HepG2 (cell line): ENCODE results near the gene SEC14L1. TPM values are rescaled to one million over a fixed set of nuclear protein-coding genes. Genes with fewer than 3 reads are reported as not detected.
A peak's percentile ranks its signal among the peaks of the same experiment; 100 is the strongest.

Experiments
- ATAC-seq: fragments of 200-7000 bp; cut with Tn5 transposase; 3 replicates; pipeline ENCODE4 v1.9.1; 2020; ENCODE audit warnings: mild to moderate bottlenecking, moderate library complexity
- BruUV-seq: library from RNA; stranded (reverse); fragments of 400-500 nt; replicated peaks from 2 replicates; lab custom pipeline; 2021; lab: Mats Ljungman, UMichigan
- CTCF ChIA-PET: fragments of 300-600 bp; formaldehyde crosslinking; extraction: SDS; loops from one replicate; lab custom pipeline; 2021; ENCODE audit warnings: low total read pairs, inconsistent platforms, low intra/inter-chr PET ratio; lab: Yijun Ruan, JAX
- POLR2A ChIA-PET: fragments of 350-600 bp; sonication (Branson Sonifier 250); formaldehyde crosslinking; loops from one replicate; lab custom pipeline; 2020; ENCODE audit warnings: antibody characterized with exemption, inconsistent platforms; lab: Yijun Ruan, JAX
- DNase-seq: peaks from one replicate; pipeline ENCODE4 v3.0.0-alpha.2; 2015; ENCODE audit warnings: low spot score
- FAIRE-seq: peaks from 3 replicates; lab custom pipeline; 2011; peaks lifted over from hg19 to GRCh38; lab: Jason Lieb, UNC
- H2AFZ ChIP-seq: one replicate; pipeline ENCODE4 v1.6.1; 2011; ENCODE audit warnings: low read length, inconsistent platforms
- H3K27ac ChIP-seq: fragments of 300-600 bp; 3 replicates; pipeline ENCODE4 v1.8.0; 2011; ENCODE audit warnings: mixed run types, mild to moderate bottlenecking, mixed read lengths, low read length, inconsistent platforms; ENCODE audit not compliant: insufficient read depth; ENCODE audit errors: extremely low read length
- H3K27me3 ChIP-seq, 2 experiments: fragments of 200-600 bp in 1 of 2; 2 replicates in 1 of 2; 3 replicates in 1 of 2; pipeline versions ENCODE4 v1.6.0 to v1.8.0; 2011; ENCODE audit warnings: low read length in 2 of 2, mild to moderate bottlenecking in 2 of 2, moderate library complexity in 2 of 2, inconsistent platforms in 1 of 2; ENCODE audit not compliant: insufficient read depth in 2 of 2, control insufficient read depth in 1 of 2
- H3K36me3 ChIP-seq, 2 experiments: fragments of 200-600 bp in 1 of 2; replicated peaks in 1 of 2; 2 replicates in 1 of 2; 3 replicates in 1 of 2; pipeline versions ENCODE4 v1.5.1 to v1.8.0; 2011; ENCODE audit warnings: low read length in 2 of 2, inconsistent platforms in 1 of 2; ENCODE audit not compliant: insufficient read depth in 2 of 2, control insufficient read depth in 1 of 2
- H3K4me1 ChIP-seq: 2 replicates; pipeline ENCODE4 v1.5.1; 2012; ENCODE audit warnings: low read length, inconsistent platforms; ENCODE audit not compliant: insufficient read depth
- H3K4me2 ChIP-seq: 2 replicates; pipeline ENCODE4 v1.6.0; 2011; ENCODE audit warnings: low read depth, low read length, inconsistent platforms
- H3K4me3 ChIP-seq, 3 experiments: fragments of 200-600 bp in 1 of 3; sonication (generic), shearing (Covaris generic) in 1 of 3; replicated peaks in 1 of 3; 2 replicates each; pipeline ENCODE4 v1.5.1; 2011 to 2016; ENCODE audit warnings: low read length in 3 of 3, inconsistent platforms in 2 of 3, low read depth in 2 of 3, mild to moderate bottlenecking in 2 of 3, control low read depth in 1 of 3, mixed read lengths in 1 of 3; ENCODE audit not compliant: insufficient read depth in 1 of 3
- H3K79me2 ChIP-seq: one replicate; pipeline ENCODE4 v1.6.1; 2011; ENCODE audit warnings: low read length, inconsistent platforms; ENCODE audit not compliant: insufficient read depth
- H3K9ac ChIP-seq: 2 replicates; pipeline ENCODE4 v1.6.0; 2011; ENCODE audit warnings: mild to moderate bottlenecking, low read depth, low read length, inconsistent platforms; ENCODE audit not compliant: insufficient read depth
- H3K9me3 ChIP-seq: 2 replicates; pipeline ENCODE4 v1.5.1; 2012; ENCODE audit warnings: mild to moderate bottlenecking, low read length
- H4K20me1 ChIP-seq: 2 replicates; pipeline ENCODE4 v1.6.0; 2011; ENCODE audit warnings: inconsistent platforms, mild to moderate bottlenecking, low read length, moderate library complexity; ENCODE audit not compliant: insufficient read depth
- BRCA1 ChIP-seq: sonication (generic); formaldehyde crosslinking; IDR thresholded peaks from 2 replicates; pipeline ENCODE4 v1.4.0; 2020; ENCODE audit warnings: missing genetic modification reagents
- HES4 ChIP-seq: sonication (generic); formaldehyde crosslinking; IDR thresholded peaks from 2 replicates; pipeline ENCODE4 v1.9.0; 2021; ENCODE audit warnings: mild to moderate bottlenecking, missing genetic modification reagents, borderline replicate concordance
- ZNF160 ChIP-seq: sonication (generic); formaldehyde crosslinking; IDR thresholded peaks from 2 replicates; pipeline ENCODE4 v1.8.0; 2022; ENCODE audit warnings: mild to moderate bottlenecking, inconsistent platforms, missing genetic modification reagents
- ZNF614 ChIP-seq: IDR thresholded peaks from 2 replicates; pipeline ENCODE4 v1.6.1; 2018; ENCODE audit warnings: missing biosample characterization, missing genetic modification reagents, inconsistent platforms, borderline replicate concordance
- WGBS: methylation state at CpG from one replicate; pipeline ENCODE4 v1.1.6; 2017; ENCODE audit warnings: low lambda C conversion rate; 5-methylcytosine and 5-hydroxymethylcytosine counted together
- in situ Hi-C: cut with HindIII; loops from 2 replicates; pipeline ENCODE4 v1.10.0; 2017; ENCODE audit warnings: low pct_unique_long_range_greater_than_20kb; ENCODE audit not compliant: extremely low pct_ligation_motif_present
- intact Hi-C: fragments of 100-400 bp; cut with micrococcal nuclease; formaldehyde crosslinking; loops from one replicate; pipeline ENCODE4 v1.10.0; 2022; ENCODE audit not compliant: unreplicated experiment
- polyA plus RNA-seq, 8 experiments: library from polyadenylated mRNA; depleted of rRNA in 3 of 8; stranded (reverse) in 7 of 8; unstranded in 1 of 8; fragments of >200 nt; fragmentation: Illumina TruSeq in 4 of 8; extraction: Trizol in 4 of 8; gene quantifications; 2 replicates each; pipeline versions ENCODE4 v1.2.1 to v1.2.3, GENCODE V29; 2011 to 2016; ENCODE audit warnings: low read depth in 4 of 8, missing spikeins in 1 of 8, mixed read lengths in 1 of 8; ENCODE audit not compliant: insufficient read depth in 1 of 8
- total RNA-seq, 5 experiments: library from RNA; depleted of rRNA; stranded (reverse); fragments of >200 nt; fragmentation: Illumina TruSeq; extraction: Trizol; gene quantifications; 2 replicates each; pipeline ENCODE4 v1.2.3, GENCODE V29; 2016; ENCODE audit warnings: low read depth in 1 of 5
- TF ChIP-seq, protein P1 (sequence below): IDR thresholded peaks from 2 replicates; pipeline ENCODE4 v1.6.1; 2016; ENCODE audit warnings: low read depth
- TF ChIP-seq, protein P2 (sequence below): sonication (generic); formaldehyde crosslinking; conservative IDR thresholded peaks from 2 replicates; pipeline ENCODE4 v1.4.0; 2020; ENCODE audit warnings: mild to moderate bottlenecking, missing genetic modification reagents, moderate library complexity
- TF ChIP-seq, protein P3 (sequence below): sonication (generic); formaldehyde crosslinking; IDR thresholded peaks from 2 replicates; pipeline ENCODE4 v1.8.1; 2023; ENCODE audit warnings: mild to moderate bottlenecking, moderate library complexity, missing genetic modification reagents
- TF ChIP-seq, protein P4 (sequence below): sonication (generic); formaldehyde crosslinking; IDR thresholded peaks from 2 replicates; pipeline ENCODE4 v1.8.1; 2023; ENCODE audit warnings: mild to moderate bottlenecking, missing genetic modification reagents

The SEC14L1 gene
- total and polyA plus RNA-seq, 2 of the 13 experiments (the other 11 are each of a cell fraction or from before 2014, with no cell fraction given) = 26.3 to 43.9 TPM

DNA sequence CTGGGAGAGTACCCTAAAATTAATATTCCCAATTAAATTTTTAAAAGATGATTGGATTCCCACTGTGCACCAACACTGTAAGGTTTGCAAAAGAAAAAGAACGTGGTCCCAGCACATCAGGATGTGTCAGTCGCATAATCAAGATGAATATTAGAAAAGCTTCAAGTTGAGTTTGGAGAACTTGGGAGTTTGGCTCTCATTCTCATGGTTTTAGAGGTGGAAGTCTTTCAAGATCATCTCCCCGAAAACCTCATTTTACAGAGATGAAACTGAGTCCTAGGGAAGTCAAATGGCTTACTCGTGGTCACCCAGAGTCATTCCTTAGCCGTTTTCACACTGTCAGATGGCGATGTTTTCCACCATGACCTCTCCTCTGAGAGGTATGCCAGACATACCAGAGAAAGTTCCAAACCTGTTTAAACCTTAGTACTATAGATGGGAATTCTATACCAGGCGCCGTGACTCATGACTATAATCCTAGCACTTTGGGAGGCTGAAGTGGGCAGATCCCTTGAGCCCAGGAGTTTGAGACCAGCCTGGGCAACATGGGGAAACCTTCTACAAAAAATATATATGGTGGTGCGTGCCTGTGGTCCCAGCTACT lies 1.2 kb downstream of the SEC14L1 start (continued):
- TF ChIP-seq, protein P1, sequence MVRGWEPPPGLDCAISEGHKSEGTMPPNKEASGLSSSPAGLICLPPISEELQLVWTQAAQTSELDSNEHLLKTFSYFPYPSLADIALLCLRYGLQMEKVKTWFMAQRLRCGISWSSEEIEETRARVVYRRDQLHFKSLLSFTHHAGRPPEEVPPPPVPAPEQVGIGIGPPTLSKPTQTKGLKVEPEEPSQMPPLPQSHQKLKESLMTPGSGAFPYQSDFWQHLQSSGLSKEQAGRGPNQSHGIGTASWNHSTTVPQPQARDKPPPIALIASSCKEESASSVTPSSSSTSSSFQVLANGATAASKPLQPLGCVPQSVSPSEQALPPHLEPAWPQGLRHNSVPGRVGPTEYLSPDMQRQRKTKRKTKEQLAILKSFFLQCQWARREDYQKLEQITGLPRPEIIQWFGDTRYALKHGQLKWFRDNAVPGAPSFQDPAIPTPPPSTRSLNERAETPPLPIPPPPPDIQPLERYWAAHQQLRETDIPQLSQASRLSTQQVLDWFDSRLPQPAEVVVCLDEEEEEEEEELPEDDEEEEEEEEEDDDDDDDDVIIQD (CRISPR knock-in tag) = no peak
- TF ChIP-seq ZNF614 = 0 out of 2 replicates have a peak, but pooled peaks have one; percentile 3

DNA sequence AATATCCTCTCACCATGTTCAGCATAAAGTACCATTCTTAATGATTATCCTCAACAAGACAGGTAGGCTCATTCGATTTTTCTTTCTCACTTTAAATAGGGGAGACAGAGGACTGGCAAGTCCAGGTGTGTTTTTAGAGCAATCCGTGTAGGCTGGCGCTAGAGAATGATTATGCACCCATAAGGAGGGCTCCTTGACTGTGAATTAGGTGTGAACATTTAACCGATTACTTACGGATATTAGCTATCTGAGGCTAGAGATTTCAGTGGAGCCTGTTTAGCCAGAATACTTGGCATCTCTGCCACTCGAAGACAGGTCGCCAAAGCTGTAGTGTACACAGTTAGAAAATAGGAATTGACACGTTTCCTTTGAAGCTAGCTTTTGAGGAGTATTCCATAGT lies 1.9 kb downstream of the SEC14L1 start:
- no TSS peak for BruUV-seq
- WGBS = 89% methylated on average over 8 of the region's 8 CpGs
- no peak overlapping the region; the same call in 1 of the 2 replicates for H3K4me2 ChIP-seq
- peaks cover 80% of the 10 kb centered on the region for H3K4me1 ChIP-seq
- intact Hi-C loops = no loop called here
- no peak overlapping the region for H3K4me3 ChIP-seq
- H3K27me3 ChIP-seq = no peaks in the 10 kb centered on the region; a peak in 1 of 5 replicates
- in situ Hi-C loops = no loop called here
- ChIA-PET POLR2A (interaction anchor here (0.9 to 3.7 kb wide), 2 partner anchors 54 to 113 kb away, joined by 3 to 35 read pairs; no protein-coding TSS in a partner anchor), CTCF (no interaction called here)
- no peak overlapping the region for H3K9ac ChIP-seq
- no peak overlapping the region for H2AFZ ChIP-seq
- H3K27ac ChIP-seq = no peak overlapping the region
- FAIRE-seq = no peak
- ATAC-seq = no peak
- H3K79me2 ChIP-seq = peaks cover 47% of the 10 kb centered on the region
- no peaks in the 10 kb centered on the region for H4K20me1 ChIP-seq
- TF ChIP-seq BRCA1 (no peak), HES4 (CRISPR knock-in tag) (no peak), ZNF160 (no peak)
- TF ChIP-seq, protein P2, sequence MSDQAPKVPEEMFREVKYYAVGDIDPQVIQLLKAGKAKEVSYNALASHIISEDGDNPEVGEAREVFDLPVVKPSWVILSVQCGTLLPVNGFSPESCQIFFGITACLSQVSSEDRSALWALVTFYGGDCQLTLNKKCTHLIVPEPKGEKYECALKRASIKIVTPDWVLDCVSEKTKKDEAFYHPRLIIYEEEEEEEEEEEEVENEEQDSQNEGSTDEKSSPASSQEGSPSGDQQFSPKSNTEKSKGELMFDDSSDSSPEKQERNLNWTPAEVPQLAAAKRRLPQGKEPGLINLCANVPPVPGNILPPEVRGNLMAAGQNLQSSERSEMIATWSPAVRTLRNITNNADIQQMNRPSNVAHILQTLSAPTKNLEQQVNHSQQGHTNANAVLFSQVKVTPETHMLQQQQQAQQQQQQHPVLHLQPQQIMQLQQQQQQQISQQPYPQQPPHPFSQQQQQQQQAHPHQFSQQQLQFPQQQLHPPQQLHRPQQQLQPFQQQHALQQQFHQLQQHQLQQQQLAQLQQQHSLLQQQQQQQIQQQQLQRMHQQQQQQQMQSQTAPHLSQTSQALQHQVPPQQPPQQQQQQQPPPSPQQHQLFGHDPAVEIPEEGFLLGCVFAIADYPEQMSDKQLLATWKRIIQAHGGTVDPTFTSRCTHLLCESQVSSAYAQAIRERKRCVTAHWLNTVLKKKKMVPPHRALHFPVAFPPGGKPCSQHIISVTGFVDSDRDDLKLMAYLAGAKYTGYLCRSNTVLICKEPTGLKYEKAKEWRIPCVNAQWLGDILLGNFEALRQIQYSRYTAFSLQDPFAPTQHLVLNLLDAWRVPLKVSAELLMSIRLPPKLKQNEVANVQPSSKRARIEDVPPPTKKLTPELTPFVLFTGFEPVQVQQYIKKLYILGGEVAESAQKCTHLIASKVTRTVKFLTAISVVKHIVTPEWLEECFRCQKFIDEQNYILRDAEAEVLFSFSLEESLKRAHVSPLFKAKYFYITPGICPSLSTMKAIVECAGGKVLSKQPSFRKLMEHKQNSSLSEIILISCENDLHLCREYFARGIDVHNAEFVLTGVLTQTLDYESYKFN (CRISPR knock-in tag) = no peak
- TF ChIP-seq, protein P3, sequence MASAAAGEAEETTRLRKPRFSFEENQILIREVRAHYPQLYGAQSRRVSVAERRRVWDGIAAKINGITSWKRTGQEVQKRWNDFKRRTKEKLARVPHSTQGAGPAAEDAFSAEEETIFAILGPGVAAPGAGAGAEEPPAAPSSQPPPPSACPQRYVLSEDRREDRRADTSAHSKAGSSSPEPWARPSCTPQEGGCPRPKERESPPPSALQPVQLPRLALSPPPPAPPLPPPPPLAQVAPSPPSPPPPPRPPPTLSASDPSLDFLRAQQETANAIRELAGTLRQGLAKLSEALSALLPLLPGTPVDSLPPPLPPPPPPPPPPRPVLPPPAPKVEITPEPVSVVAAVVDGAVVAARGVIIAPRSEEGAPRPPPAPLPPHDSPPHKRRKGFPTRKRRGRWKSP (CRISPR knock-in tag) = no peak
- TF ChIP-seq, protein P4, sequence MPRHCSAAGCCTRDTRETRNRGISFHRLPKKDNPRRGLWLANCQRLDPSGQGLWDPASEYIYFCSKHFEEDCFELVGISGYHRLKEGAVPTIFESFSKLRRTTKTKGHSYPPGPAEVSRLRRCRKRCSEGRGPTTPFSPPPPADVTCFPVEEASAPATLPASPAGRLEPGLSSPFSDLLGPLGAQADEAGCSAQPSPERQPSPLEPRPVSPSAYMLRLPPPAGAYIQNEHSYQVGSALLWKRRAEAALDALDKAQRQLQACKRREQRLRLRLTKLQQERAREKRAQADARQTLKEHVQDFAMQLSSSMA = no peak
- no peaks in the 10 kb centered on the region for H3K9me3 ChIP-seq
- no peak for DNase-seq
- H3K36me3 ChIP-seq = peaks cover 6 to 30% of the 10 kb centered on the region in 2 experiments
